Activated naive CD4-positive, alpha-beta T cell treated with anti-CD3 and anti-CD28 coated beads for 36 hours (primary cell): Measurements from ENCODE around the gene CACNA1I. TPM values are rescaled to one million over a fixed set of nuclear protein-coding genes. Genes with fewer than 3 reads are reported as not detected.

Experiments
- CTCF ChIA-PET: fragments of 350-600 bp; sonication (Branson Sonifier 250); formaldehyde crosslinking; loops from one replicate; lab custom pipeline; 2021; ENCODE audit warnings: antibody characterized with exemption; lab: Charles Lee
- DNase-seq: peaks from one replicate; pipeline ENCODE4 v3.0.0-alpha.2; 2020
- H3K27ac Mint-ChIP-seq: one replicate; pipeline ENCODE4 v1.8.0; 2021; ENCODE audit warnings: mild to moderate bottlenecking, mixed read lengths
- H3K27me3 Mint-ChIP-seq: one replicate; pipeline ENCODE4 v1.8.0; 2021; ENCODE audit warnings: low read depth, mixed read lengths
- H3K36me3 Mint-ChIP-seq: one replicate; pipeline ENCODE4 v1.8.0; 2021; ENCODE audit warnings: low read depth, mixed read lengths
- H3K4me1 Mint-ChIP-seq: one replicate; pipeline ENCODE4 v1.8.0; 2021; ENCODE audit warnings: low read depth, mixed read lengths
- H3K4me3 Mint-ChIP-seq: one replicate; pipeline ENCODE4 v1.8.0; 2021; ENCODE audit warnings: mild to moderate bottlenecking, moderate library complexity, mixed read lengths
- H3K9me3 Mint-ChIP-seq: one replicate; pipeline ENCODE4 v1.8.0; 2021; ENCODE audit warnings: mixed read lengths
- intact Hi-C: fragments of 100-400 bp; cut with micrococcal nuclease; formaldehyde crosslinking; loops from one replicate; pipeline ENCODE4 v1.15.1; 2023
- total RNA-seq, 2 experiments: library from RNA; stranded (reverse); gene quantifications; one replicate each; pipeline ENCODE4 v1.2.3, GENCODE V29; 2021

Gene CACNA1I
- total RNA-seq, 2 experiments from 2014 or later = 0.27 to 0.31 TPM

DNA sequence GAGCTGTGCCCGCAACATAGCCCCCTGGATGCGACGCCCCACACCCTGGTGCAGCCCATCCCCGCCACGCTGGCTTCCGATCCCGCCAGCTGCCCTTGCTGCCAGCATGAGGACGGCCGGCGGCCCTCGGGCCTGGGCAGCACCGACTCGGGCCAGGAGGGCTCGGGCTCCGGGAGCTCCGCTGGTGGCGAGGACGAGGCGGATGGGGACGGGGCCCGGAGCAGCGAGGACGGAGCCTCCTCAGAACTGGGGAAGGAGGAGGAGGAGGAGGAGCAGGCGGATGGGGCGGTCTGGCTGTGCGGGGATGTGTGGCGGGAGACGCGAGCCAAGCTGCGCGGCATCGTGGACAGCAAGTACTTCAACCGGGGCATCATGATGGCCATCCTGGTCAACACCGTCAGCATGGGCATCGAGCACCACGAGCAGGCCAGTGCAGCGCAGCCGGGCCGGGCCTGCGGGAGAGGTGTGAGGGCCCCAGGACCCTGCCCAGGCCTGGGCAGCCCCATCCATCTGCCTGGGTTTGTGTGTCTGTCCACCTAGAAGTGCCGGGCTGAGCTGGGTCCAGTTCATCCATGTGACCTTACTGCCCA, 79.0 kb downstream of the CACNA1I start:
- DNase-seq = no peak
- intact Hi-C loops = no loop called here
- no peak overlapping the region for H3K27ac Mint-ChIP-seq
- H3K27me3 Mint-ChIP-seq = no peaks in the 10 kb centered on the region
- no peaks in the 10 kb centered on the region for H3K36me3 Mint-ChIP-seq
- CTCF ChIA-PET = interaction anchor here (0.9 kb wide), 1 partner anchor 375 kb away, joined by 3 read pairs; no protein-coding TSS in a partner anchor
- H3K4me3 Mint-ChIP-seq = no peak overlapping the region
- no peaks in the 10 kb centered on the region for H3K9me3 Mint-ChIP-seq
- no peaks in the 10 kb centered on the region for H3K4me1 Mint-ChIP-seq

DNA sequence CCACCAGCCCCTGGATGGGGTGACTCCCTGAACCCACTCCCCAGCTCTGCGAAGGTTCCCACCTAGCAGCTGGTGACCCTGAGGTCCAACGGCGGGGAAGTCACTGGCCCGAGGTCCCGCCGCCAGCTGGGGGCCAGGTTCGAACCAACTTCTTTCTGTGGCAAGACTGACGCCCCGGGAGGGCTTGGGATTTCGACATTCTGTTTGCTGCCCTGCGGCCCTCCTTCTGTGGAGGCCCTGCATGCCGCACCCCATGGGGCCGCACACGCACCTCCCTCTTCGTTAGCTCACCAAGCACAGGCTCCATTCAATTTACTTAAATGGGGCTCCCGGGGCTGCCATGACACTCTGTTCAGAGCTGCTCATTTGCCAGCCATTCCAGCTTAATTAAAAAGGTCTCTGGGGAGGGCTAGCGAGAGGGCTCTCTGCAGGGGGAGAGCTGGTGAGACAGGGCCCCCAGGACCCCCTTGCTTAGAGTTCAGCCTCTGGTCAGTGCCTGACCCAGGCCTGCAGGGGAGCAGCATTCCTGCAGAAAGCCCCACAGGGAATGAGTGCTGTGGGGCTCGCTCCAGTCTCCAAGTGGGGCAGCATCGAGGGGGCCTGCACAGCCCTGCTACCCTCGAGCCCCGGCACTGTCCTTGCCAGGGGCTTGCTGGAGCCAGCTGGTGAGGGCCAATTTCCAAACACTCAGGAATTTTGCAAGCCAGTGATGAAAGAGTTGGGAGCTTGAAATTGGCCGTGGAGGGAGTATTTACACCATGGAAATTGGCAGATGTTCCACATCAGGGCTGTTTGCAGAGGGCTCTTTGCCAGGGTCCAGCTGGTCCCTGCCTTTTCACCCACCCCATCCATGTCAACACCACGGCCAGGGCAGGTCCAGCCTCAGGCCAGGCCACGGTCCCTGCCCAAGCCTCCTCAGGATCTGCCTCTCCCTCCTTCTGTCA, 80.8 kb downstream of the CACNA1I start:
- H3K4me1 Mint-ChIP-seq = peaks cover 4% of the 10 kb centered on the region
- DNase-seq = no peak
- no peaks in the 10 kb centered on the region for H3K9me3 Mint-ChIP-seq
- CTCF ChIA-PET = interaction anchor here (0.6 kb wide), 1 partner anchor 84 kb away, joined by 3 read pairs; no protein-coding TSS in a partner anchor
- no peaks in the 10 kb centered on the region for H3K36me3 Mint-ChIP-seq
- no peak overlapping the region for H3K4me3 Mint-ChIP-seq
- intact Hi-C loops = no loop called here
- H3K27ac Mint-ChIP-seq = no peak overlapping the region
- H3K27me3 Mint-ChIP-seq = no peaks in the 10 kb centered on the region

DNA sequence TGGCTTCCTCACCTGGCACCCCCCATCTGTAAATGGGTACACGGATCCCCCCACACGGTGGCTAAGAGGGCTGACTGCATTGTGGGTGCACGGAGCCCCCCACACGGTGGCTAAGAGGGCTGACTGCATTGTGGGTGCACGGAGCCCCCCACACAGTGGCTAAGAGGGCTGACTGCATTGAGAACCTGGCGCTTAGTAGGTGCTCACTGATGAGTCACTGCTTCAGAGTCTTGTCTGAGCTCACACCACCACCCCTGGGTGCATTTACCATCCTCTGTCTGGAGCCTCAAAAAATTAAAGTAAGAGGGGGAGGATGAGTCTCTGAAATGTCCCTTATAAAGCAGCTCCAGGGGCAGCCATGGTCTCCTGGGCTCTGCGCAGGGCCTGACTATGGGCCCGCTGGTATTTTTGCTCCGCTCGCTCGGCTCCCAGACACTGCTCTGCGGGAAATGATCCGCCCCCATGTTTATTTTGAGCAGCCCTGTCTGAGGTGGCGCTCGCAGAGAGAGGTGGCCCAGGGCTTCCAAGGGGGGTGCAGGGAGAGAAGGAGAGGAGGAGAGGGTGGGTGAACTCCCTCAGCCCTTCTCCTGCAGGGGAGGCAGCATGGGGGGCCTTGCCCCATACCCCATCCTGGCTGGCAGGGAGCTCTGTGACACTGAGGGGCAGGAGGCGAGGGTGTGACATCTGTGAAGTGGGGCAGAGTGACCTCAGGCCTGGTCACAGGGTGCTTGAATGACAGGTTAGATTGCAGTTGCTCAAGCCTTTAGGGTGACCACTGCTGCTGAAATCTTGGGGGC, 82.6 kb downstream of the CACNA1I start:
- Mint-ChIP-seq H3K4me1 (peaks cover 22% of the 10 kb centered on the region), H3K9me3 (no peaks in the 10 kb centered on the region), H3K4me3 (no peak overlapping the region), H3K36me3 (no peaks in the 10 kb centered on the region), H3K27me3 (no peaks in the 10 kb centered on the region), H3K27ac (no peak overlapping the region)
- DNase-seq = no peak
- intact Hi-C loops = no loop called here
- CTCF ChIA-PET = interaction anchor here (1.6 kb wide), 1 partner anchor 372 kb away, joined by 4 read pairs; no protein-coding TSS in a partner anchor

DNA sequence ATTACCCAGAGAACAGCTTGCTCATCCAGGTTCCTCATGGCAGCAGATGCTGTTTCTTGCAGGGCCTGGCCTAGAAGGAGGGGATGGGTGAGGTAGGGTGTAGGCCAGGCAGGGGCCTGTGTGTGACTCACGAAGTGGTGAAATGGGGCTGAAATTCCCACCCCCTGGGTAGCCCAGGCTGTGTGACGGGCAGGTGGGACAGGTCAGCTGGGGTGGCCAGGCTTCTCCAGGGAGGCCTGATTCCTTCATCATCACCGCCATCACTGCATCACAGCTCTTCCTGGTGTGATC, 83.2 kb downstream of the CACNA1I start:
- intact Hi-C loops = no loop called here
- Mint-ChIP-seq H3K4me3 (no peak overlapping the region), H3K9me3 (no peaks in the 10 kb centered on the region), H3K36me3 (no peaks in the 10 kb centered on the region), H3K4me1 (peaks cover 28% of the 10 kb centered on the region), H3K27me3 (no peaks in the 10 kb centered on the region), H3K27ac (no peak overlapping the region)
- CTCF ChIA-PET = interaction anchor here (1.6 kb wide), 1 partner anchor 371 kb away, joined by 4 read pairs; no protein-coding TSS in a partner anchor
- no peak for DNase-seq

DNA sequence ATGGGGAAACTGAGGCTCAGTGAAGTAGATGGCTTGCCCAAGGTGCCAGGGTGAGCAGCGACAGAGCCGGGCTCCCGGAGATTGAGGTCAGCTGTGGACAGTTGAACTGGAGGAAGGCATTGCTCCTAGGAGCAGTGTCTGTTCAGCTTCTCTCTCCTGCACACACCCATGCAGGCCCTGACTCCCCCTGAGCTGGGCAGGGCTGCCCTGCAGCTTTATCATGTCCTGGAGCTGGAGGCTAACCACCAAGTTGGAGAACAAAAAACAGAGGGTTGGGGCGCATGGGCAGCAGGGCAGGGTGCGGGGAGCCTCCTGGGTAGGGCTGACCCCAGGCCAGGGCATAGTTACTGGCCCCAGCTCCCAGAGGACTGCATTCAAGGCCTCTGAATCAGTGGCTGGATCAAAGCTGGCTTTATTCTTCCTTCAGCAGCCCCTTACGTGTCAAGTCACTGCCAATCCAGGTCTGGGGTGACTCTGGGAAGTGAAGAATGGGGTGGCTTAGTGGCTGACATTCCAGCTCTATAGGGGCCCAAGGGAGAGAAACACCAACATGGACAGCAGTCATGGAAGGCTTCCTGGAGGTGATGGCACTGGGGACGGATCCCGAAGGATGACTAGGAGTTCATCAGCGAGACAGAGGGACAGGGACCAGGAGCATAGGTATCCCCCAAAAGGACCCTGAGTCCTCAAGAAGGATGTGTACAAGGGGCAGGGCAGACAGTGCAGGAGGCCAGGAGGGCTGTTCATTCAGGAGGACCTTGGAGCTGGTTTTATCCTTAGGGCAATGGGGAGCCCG, 83.8 kb downstream of the CACNA1I start:
- intact Hi-C loops = no loop called here
- H3K9me3 Mint-ChIP-seq = no peaks in the 10 kb centered on the region
- no peaks in the 10 kb centered on the region for H3K36me3 Mint-ChIP-seq
- no peaks in the 10 kb centered on the region for H3K27me3 Mint-ChIP-seq
- no peak for DNase-seq
- peaks cover 34% of the 10 kb centered on the region for H3K4me1 Mint-ChIP-seq
- H3K27ac Mint-ChIP-seq = no peak overlapping the region
- CTCF ChIA-PET = interaction anchor here (1.6 kb wide), 1 partner anchor 370 kb away, joined by 4 read pairs; no protein-coding TSS in a partner anchor
- no peak overlapping the region for H3K4me3 Mint-ChIP-seq

DNA sequence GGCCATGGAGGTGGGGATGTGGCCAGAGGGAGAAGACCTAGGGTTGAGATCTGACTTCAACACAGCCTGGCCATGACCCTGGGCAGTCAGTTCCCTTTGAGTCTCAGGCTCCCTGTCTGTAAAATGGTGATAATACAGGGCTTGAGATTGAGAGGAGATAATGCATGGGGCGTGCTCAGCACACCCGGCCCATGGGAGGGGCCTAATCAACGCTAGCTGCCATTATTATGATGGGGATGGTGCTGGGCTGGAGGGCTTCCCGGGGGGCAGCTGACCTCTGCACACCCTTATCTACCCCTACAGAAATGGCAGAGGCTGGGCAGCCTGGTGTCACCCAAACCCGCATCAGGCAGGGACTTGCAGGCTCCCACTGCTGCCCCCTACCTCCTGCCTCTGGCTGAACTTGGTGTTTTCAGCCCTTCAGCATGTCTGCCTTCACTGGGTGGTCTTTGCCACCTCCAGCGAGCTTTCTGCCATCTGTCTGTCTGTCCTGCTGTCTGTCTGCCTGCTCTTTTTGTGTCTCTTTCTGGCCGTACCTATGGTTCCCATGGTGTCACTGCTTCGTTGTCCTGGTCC, 84.5 kb downstream of the CACNA1I start:
- Mint-ChIP-seq H3K4me1 (peaks cover 38% of the 10 kb centered on the region), H3K9me3 (no peaks in the 10 kb centered on the region), H3K36me3 (no peaks in the 10 kb centered on the region), H3K27me3 (no peaks in the 10 kb centered on the region), H3K4me3 (no peak overlapping the region), H3K27ac (no peak overlapping the region)
- CTCF ChIA-PET = no interaction called here
- intact Hi-C loops = no loop called here
- DNase-seq = no peak

DNA sequence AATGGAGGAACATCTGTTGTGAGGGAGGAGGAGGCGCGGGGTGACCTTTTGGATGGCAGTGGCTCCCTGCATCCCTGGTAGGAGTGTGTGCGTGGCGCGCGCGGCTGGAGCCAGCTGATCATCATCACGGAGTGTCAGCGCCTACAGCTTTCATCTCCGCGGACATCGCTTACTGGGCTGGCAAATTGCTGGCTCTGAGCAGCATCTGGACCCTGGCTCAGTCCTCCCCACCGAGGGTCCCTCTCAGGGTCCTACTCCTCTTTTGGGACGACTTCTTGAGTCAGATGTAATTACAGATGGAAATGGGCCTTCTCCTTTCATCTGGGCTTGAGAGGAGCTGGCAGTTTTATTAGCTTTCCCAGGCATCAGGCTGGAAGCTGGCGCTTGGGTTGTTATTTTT, 85.3 kb downstream of the CACNA1I start:
- Mint-ChIP-seq H3K4me3 (no peak overlapping the region), H3K4me1 (peaks cover 41% of the 10 kb centered on the region), H3K9me3 (no peaks in the 10 kb centered on the region), H3K36me3 (no peaks in the 10 kb centered on the region), H3K27ac (no peak overlapping the region), H3K27me3 (no peaks in the 10 kb centered on the region)
- CTCF ChIA-PET = interaction anchor here (0.6 to 0.8 kb wide), 3 partner anchors 19 to 115 kb away, joined by 3 read pairs; no protein-coding TSS in a partner anchor
- intact Hi-C loops = no loop called here
- DNase-seq = no peak

DNA sequence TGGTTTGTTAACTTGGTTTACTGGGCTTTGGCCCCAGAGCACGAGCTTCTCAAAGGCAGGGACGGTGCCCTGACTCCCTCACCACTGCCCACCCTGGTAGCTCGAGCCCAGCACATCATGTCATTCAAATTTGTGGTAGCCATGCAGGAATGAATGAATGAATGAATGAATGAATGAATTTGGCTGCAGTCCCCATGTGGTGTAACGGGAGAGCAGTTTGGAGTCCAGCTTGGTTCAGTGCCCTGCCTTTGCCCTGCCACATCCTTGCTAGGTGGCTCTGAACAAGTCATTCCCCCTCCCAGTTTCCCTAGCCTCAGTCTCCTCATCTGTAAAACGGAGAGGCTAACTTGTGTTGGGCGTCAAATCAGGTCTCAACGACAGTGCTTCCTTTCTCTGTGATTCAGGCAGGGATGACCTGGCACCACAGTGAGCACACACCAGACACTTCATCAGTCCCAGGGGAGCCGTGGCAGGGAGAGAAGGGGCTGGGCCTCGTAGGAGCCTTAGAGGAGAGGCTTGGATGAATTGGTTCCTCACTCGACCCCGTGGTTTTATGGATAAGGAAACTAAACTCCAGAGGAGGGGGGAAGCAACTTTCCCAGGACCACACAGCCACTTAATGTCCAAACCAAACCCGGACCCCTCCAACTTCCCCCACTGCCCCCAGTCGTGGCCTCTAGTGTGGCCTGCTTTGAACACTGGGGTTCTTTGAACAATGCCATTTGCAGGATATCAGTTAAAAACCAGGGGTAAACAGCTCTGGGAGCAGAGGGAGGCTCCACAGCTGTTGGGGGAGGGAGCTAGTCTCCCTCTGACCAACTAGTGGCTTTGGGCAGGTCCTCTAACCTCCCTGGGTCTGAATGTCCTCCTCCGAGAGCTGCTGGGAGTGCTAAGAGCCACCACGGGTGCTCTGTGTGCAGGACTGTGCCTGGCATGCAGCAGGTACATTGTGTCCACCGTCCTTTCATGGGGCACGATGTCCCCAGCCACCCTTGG, 86.2 kb downstream of the CACNA1I start:
- intact Hi-C loops = no loop called here
- DNase-seq = no peak
- Mint-ChIP-seq H3K27me3 (no peaks in the 10 kb centered on the region), H3K27ac (no peak overlapping the region), H3K36me3 (no peaks in the 10 kb centered on the region), H3K4me3 (no peak overlapping the region), H3K9me3 (no peaks in the 10 kb centered on the region), H3K4me1 (peaks cover 41% of the 10 kb centered on the region)
- CTCF ChIA-PET = interaction anchor here (0.6 to 0.8 kb wide), 2 partner anchors 18 to 32 kb away, joined by 3 read pairs; no protein-coding TSS in a partner anchor

DNA sequence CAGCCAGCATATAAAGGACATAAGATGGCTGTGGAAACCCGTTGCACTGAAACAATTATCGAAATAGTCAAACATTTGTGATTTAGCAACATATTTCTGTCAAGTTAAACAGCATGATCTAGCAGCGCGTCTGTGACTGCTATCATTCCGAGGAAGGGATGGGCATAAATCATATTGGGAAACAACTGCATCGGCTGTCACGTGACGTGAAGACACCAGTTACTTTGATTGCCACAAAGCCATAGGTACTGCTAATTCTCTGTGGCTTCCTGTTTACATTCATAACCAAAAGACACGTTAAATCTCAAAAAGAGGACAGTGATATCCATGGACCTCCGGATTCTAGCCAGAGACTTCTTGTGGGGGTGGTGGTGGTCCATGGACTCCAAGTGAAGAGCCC, 87.8 kb downstream of the CACNA1I start:
- Mint-ChIP-seq H3K27me3 (no peaks in the 10 kb centered on the region), H3K9me3 (no peaks in the 10 kb centered on the region), H3K4me1 (peaks cover 50% of the 10 kb centered on the region), H3K36me3 (no peaks in the 10 kb centered on the region), H3K4me3 (no peak overlapping the region), H3K27ac (peak overlapping the region; percentile 68)
- CTCF ChIA-PET = no interaction called here
- intact Hi-C loops = no loop called here
- peak; percentile 72 for DNase-seq

DNA sequence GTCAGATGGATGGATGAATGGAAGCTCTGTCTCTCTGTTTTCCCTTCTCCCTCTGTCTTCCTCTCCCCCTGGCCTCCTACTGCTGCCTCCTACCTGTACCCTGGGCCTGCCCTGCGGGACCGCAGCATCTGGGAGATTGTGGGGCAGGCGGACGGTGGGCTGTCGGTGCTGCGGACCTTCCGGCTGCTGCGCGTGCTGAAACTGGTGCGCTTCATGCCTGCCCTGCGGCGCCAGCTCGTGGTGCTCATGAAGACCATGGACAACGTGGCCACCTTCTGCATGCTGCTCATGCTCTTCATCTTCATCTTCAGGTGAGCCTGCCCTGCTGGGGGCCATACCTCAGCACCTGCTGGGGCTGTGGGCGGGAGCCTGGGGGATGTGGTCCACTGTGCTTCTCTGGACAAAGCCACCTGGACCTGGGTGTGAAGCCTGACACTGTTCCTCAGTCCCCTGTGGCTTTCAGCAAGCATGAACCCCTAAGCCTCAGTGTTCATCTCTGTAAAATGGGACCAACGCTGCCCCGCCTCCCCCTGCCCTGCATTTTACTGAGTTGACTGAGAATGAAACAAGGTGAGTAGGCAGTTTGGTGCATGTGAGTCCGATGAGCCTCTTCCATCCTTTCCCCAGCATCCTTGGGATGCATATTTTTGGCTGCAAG, 88.4 kb downstream of the CACNA1I start:
- H3K4me3 Mint-ChIP-seq = peak overlapping the region; percentile 4
- no peaks in the 10 kb centered on the region for H3K9me3 Mint-ChIP-seq
- DNase-seq = no peak
- CTCF ChIA-PET = no interaction called here
- peak overlapping the region; percentile 68 for H3K27ac Mint-ChIP-seq
- no peaks in the 10 kb centered on the region for H3K27me3 Mint-ChIP-seq
- intact Hi-C loops = no loop called here
- H3K4me1 Mint-ChIP-seq = peaks cover 52% of the 10 kb centered on the region
- no peaks in the 10 kb centered on the region for H3K36me3 Mint-ChIP-seq
